Measurements from ENCODE around the gene ABCB10.

- TF ChIP-seq CTCF (conservative IDR thresholded peaks at IDR 0.05; ENCODE audit: low read depth, low read length) (no peak), EZH2 (IDR thresholded peaks at IDR 0.05; ENCODE audit: borderline replicate concordance, low read depth, low read length, poor library complexity, severe bottlenecking) (no peak)
Measured at GRCh38 chr1:229567109-229567868, 8.8 kb upstream of the ABCB10 start.

Data from A673 (cell line).